ENCODE data around the gene LTBP1. TPM values are rescaled to one million over a fixed set of nuclear protein-coding genes. Genes with fewer than 3 reads are reported as not detected.

The LTBP1 gene
- total RNA-seq, 1 experiment from 2014 or later = 12.5 TPM

GRCh38 chr2:33062665-33063250 is 116.0 kb downstream of the LTBP1 start:
- ChIA-PET POLR2A (interaction anchor here (0.5 kb wide), 1 partner anchor 93 kb away, joined by 3 read pairs; no protein-coding TSS in a partner anchor), CTCF (no interaction called here)
- BruUV-seq (replicated peaks) = no TSS peak
- ATAC-seq (no peak), DNase-seq (ENCODE audit: low read depth, low spot score) (no peak)
- intact Hi-C loops (cut with micrococcal nuclease; ENCODE audit: unreplicated experiment) (no loop called here), in situ Hi-C loops (cut with HindIII; ENCODE audit: low pct_unique_long_range_greater_than_20kb, low sequenced_read_pairs) (no loop called here)
- Histone ChIP-seq H3K27me3 (ENCODE audit: control insufficient read depth, insufficient read depth, low read length) (no peaks in the 10 kb centered on the region), H3K27ac (ENCODE audit: low read length) (no peak overlapping the region), H3K36me3 (ENCODE audit: control insufficient read depth, insufficient read depth, low read length) (no peaks in the 10 kb centered on the region), H3K9me3 (ENCODE audit: control insufficient read depth, insufficient read depth, low read depth, low read length) (no peaks in the 10 kb centered on the region), H3K4me3 (ENCODE audit: low read depth in 2 of 2, low read length in 2 of 2) (no peak overlapping the region), H3K4me1 (ENCODE audit: control insufficient read depth, insufficient read depth, low read length) (no peaks in the 10 kb centered on the region)
- no peak for TF ChIP-seq POLR2AphosphoS5 (IDR thresholded peaks at IDR 0.05; ENCODE audit: low read depth, low read length)
- TF ChIP-seq SIN3A (IDR thresholded peaks at IDR 0.05; ENCODE audit: borderline replicate concordance, insufficient read depth, low read depth, low read length) = no peak
- no peak for TF ChIP-seq CTCF (IDR thresholded peaks at IDR 0.05)

GRCh38 chr2:33064349-33064801 is 117.6 kb downstream of the LTBP1 start:
- no peak for TF ChIP-seq SIN3A (IDR thresholded peaks at IDR 0.05; ENCODE audit: borderline replicate concordance, insufficient read depth, low read depth, low read length)
- TF ChIP-seq TCF7L2 (IDR thresholded peaks at IDR 0.05; ENCODE audit: low read depth, low read length) = no peak
- no peak for TF ChIP-seq REST (IDR thresholded peaks at IDR 0.05; ENCODE audit: insufficient read depth in 1 of 2, low read depth in 2 of 2, low read length in 1 of 2)
- no peak for TF ChIP-seq CTCF (IDR thresholded peaks at IDR 0.05)
- TF ChIP-seq POLR2AphosphoS5 (IDR thresholded peaks at IDR 0.05; ENCODE audit: low read depth, low read length) = no peak
- ChIA-PET CTCF (no interaction called here), POLR2A (no interaction called here)
- Histone ChIP-seq H3K4me1 (ENCODE audit: control insufficient read depth, insufficient read depth, low read length) (peaks cover 3% of the 10 kb centered on the region; the same call in 1 of the 2 replicates), H3K27me3 (ENCODE audit: control insufficient read depth, insufficient read depth, low read length) (no peaks in the 10 kb centered on the region), H3K27ac (ENCODE audit: low read length) (no peak overlapping the region), H3K9me3 (ENCODE audit: control insufficient read depth, insufficient read depth, low read depth, low read length) (no peaks in the 10 kb centered on the region), H3K4me3 (ENCODE audit: low read depth in 2 of 2, low read length in 2 of 2) (no peak overlapping the region), H3K36me3 (ENCODE audit: control insufficient read depth, insufficient read depth, low read length) (no peaks in the 10 kb centered on the region)
- BruUV-seq (replicated peaks) = no TSS peak
- DNase-seq (ENCODE audit: low read depth, low spot score) (no peak), ATAC-seq (no peak; the same call in 1 of the 2 replicates)
- intact Hi-C loops (cut with micrococcal nuclease; ENCODE audit: unreplicated experiment) = no loop called here
- in situ Hi-C loops (cut with HindIII; ENCODE audit: low pct_unique_long_range_greater_than_20kb, low sequenced_read_pairs) = no loop called here

Data from Panc1 (cell line).